ENCODE data around the gene CACNA1C. TPM values are rescaled to one million over a fixed set of nuclear protein-coding genes. Genes with fewer than 3 reads are reported as not detected.

Gene CACNA1C
- total RNA-seq, 2 donors from 2014 or later, result 8.1 to 18.2 TPM

- TF ChIP-seq POLR2A (IDR thresholded peaks at IDR 0.05) (no peak), POLR2AphosphoS5 (IDR thresholded peaks at IDR 0.05) (no peak), CTCF (IDR thresholded peaks at IDR 0.05) (no peak)
- 94% methylated on average over 2 of the region's 2 CpGs for WGBS
- DNase-seq (ENCODE audit: low spot score), result no peak
- no peaks in the 10 kb centered on the region for H3K4me1 ChIP-seq (replicated peaks)
- H3K36me3 ChIP-seq, result no peaks in the 10 kb centered on the region
- H3K4me3 ChIP-seq, result no peak overlapping the region
- H3K27ac ChIP-seq, result no peak overlapping the region
- H3K9me3 ChIP-seq, result no peaks in the 10 kb centered on the region
- intact Hi-C loops (cut with DNase I), result loop anchor here (5.0 kb wide), 1 partner anchor 92 kb away; no protein-coding TSS in a partner anchor
- no peaks in the 10 kb centered on the region for H3K27me3 ChIP-seq (replicated peaks; ENCODE audit: insufficient read depth)
These were observed 17.8 kb downstream of the CACNA1C start for GRCh38 chr12:2070440-2071045.

GRCh38 chr12:2074792-2075191 is 22.0 kb downstream of the CACNA1C start:
- TF ChIP-seq POLR2A (IDR thresholded peaks at IDR 0.05), result no peak
- no peak for TF ChIP-seq POLR2AphosphoS5 (IDR thresholded peaks at IDR 0.05)
- TF ChIP-seq CTCF (IDR thresholded peaks at IDR 0.05), result no peak
- intact Hi-C loops (cut with DNase I), result loop anchor here (5.0 kb wide), 1 partner anchor 88 kb away; no protein-coding TSS in a partner anchor
- no peaks in the 10 kb centered on the region for H3K9me3 ChIP-seq
- no peaks in the 10 kb centered on the region for H3K27me3 ChIP-seq (replicated peaks; ENCODE audit: insufficient read depth)
- H3K4me1 ChIP-seq (replicated peaks), result no peaks in the 10 kb centered on the region
- H3K4me3 ChIP-seq, result no peak overlapping the region
- no peaks in the 10 kb centered on the region for H3K36me3 ChIP-seq
- peak overlapping the region; percentile 41 to 49 for H3K27ac ChIP-seq
- no peak for DNase-seq (ENCODE audit: low spot score)
- 73% methylated on average over 4 of the region's 4 CpGs for WGBS

GRCh38 chr12:2075508-2076195 is 22.9 kb downstream of the CACNA1C start:
- no peak for DNase-seq (ENCODE audit: low spot score)
- intact Hi-C loops (cut with DNase I), result no loop called here
- H3K36me3 ChIP-seq, result no peaks in the 10 kb centered on the region
- H3K9me3 ChIP-seq, result no peaks in the 10 kb centered on the region
- H3K27ac ChIP-seq, result peak overlapping the region; percentile 41 to 49
- no peaks in the 10 kb centered on the region for H3K27me3 ChIP-seq (replicated peaks; ENCODE audit: insufficient read depth)
- H3K4me1 ChIP-seq (replicated peaks), result no peaks in the 10 kb centered on the region
- WGBS, result 27% methylated on average over 9 of the region's 9 CpGs
- no peak for TF ChIP-seq POLR2AphosphoS5 (IDR thresholded peaks at IDR 0.05)
- no peak for TF ChIP-seq POLR2A (IDR thresholded peaks at IDR 0.05)
- no peak for TF ChIP-seq CTCF (IDR thresholded peaks at IDR 0.05)
- H3K4me3 ChIP-seq, result no peak overlapping the region

GRCh38 chr12:2076196-2076570 is 23.4 kb downstream of the CACNA1C start:
- intact Hi-C loops (cut with DNase I), result no loop called here
- WGBS, result 26% methylated on average over 9 of the region's 9 CpGs
- H3K4me3 ChIP-seq, result no peak overlapping the region
- TF ChIP-seq CTCF (IDR thresholded peaks at IDR 0.05) (no peak), POLR2A (IDR thresholded peaks at IDR 0.05) (no peak), POLR2AphosphoS5 (IDR thresholded peaks at IDR 0.05) (peak; percentile 15)
- peak overlapping the region; percentile 41 to 49 for H3K27ac ChIP-seq
- no peak for DNase-seq (ENCODE audit: low spot score)
- no peaks in the 10 kb centered on the region for H3K36me3 ChIP-seq
- no peaks in the 10 kb centered on the region for H3K9me3 ChIP-seq
- no peaks in the 10 kb centered on the region for H3K27me3 ChIP-seq (replicated peaks; ENCODE audit: insufficient read depth)
- H3K4me1 ChIP-seq (replicated peaks), result no peaks in the 10 kb centered on the region

GRCh38 chr12:2076728-2077127 is 23.9 kb downstream of the CACNA1C start:
- 69% methylated on average over 10 of the region's 10 CpGs for WGBS
- Histone ChIP-seq H3K9me3 (no peaks in the 10 kb centered on the region), H3K27ac (peak overlapping the region in 1 of 2 donors; percentile 49), H3K27me3 (replicated peaks; ENCODE audit: insufficient read depth) (no peaks in the 10 kb centered on the region), H3K36me3 (no peaks in the 10 kb centered on the region), H3K4me3 (no peak overlapping the region), H3K4me1 (replicated peaks) (no peaks in the 10 kb centered on the region)
- DNase-seq (ENCODE audit: low spot score), result no peak
- intact Hi-C loops (cut with DNase I), result no loop called here
- no peak for TF ChIP-seq POLR2AphosphoS5 (IDR thresholded peaks at IDR 0.05)
- no peak for TF ChIP-seq POLR2A (IDR thresholded peaks at IDR 0.05)
- TF ChIP-seq CTCF (IDR thresholded peaks at IDR 0.05), result no peak
